Liver (tissue), 9 donors: Measurements from ENCODE around the gene PLEKHM2. TPM values are rescaled to one million over a fixed set of nuclear protein-coding genes. Genes with fewer than 3 reads are reported as not detected.

Source experiments
- DNase-seq: peaks from one replicate; pipeline ENCODE4 v3.0.0-alpha.2; 2017; ENCODE audit warnings: low spot score
- H3K27ac ChIP-seq, 2 donors: one replicate each; pipeline ENCODE4 v1.7.0; 2013; ENCODE audit warnings: inconsistent platforms in 2 of 2, low read length in 2 of 2, control low read depth in 1 of 2, low read depth in 1 of 2, mild to moderate bottlenecking in 1 of 2
- H3K27me3 ChIP-seq, 4 donors: one replicate each; pipeline versions ENCODE4 v1.6.1 to v1.7.0; 2013; ENCODE audit warnings: low read length in 3 of 4, inconsistent platforms in 1 of 4, mild to moderate bottlenecking in 1 of 4, moderate library complexity in 1 of 4; ENCODE audit not compliant: control insufficient read depth in 4 of 4, insufficient read depth in 4 of 4
- H3K36me3 ChIP-seq, 4 donors: one replicate each; pipeline versions ENCODE4 v1.6.1 to v1.7.0; 2013; ENCODE audit warnings: low read length in 3 of 4, mild to moderate bottlenecking in 3 of 4, low read depth in 1 of 4, moderate library complexity in 1 of 4; ENCODE audit not compliant: control insufficient read depth in 4 of 4, insufficient read depth in 3 of 4
- H3K4me1 ChIP-seq, 4 donors: one replicate each; pipeline versions ENCODE4 v1.6.1 to v1.7.0; 2013; ENCODE audit warnings: low read length in 3 of 4, mild to moderate bottlenecking in 3 of 4, moderate library complexity in 1 of 4; ENCODE audit not compliant: control insufficient read depth in 4 of 4, insufficient read depth in 4 of 4
- H3K4me3 ChIP-seq, 3 donors: one replicate each; pipeline versions ENCODE4 v1.6.1 to v1.7.0; 2013; ENCODE audit warnings: low read length in 3 of 3, control low read depth in 1 of 3, low read depth in 1 of 3, mild to moderate bottlenecking in 1 of 3
- H3K9ac ChIP-seq, 2 donors: one replicate each; pipeline ENCODE4 v1.7.0; 2013; ENCODE audit warnings: low read length in 2 of 2, mild to moderate bottlenecking in 2 of 2, moderate library complexity in 2 of 2, control low read depth in 1 of 2, low read depth in 1 of 2
- H3K9me3 ChIP-seq, 4 donors: one replicate each; pipeline versions ENCODE4 v1.6.1 to v1.7.0; 2013; ENCODE audit warnings: low read length in 3 of 4; ENCODE audit not compliant: control insufficient read depth in 4 of 4
- EGR1 ChIP-seq, 2 donors: IDR thresholded peaks; 2 replicates each; pipeline ENCODE4 v1.6.1; 2016 to 2018; ENCODE audit warnings: antibody characterized with exemption in 2 of 2, low read depth in 2 of 2
- FOXA1 ChIP-seq: IDR thresholded peaks from 2 replicates; pipeline ENCODE4 v1.6.1; 2016; ENCODE audit warnings: antibody characterized with exemption
- FOXA2 ChIP-seq: IDR thresholded peaks from 2 replicates; pipeline ENCODE4 v1.6.1; 2016; ENCODE audit warnings: antibody characterized with exemption
- GABPA ChIP-seq, 2 donors: IDR thresholded peaks in 1 of 2; conservative IDR thresholded peaks in 1 of 2; 2 replicates each; pipeline ENCODE4 v1.6.1; 2016; ENCODE audit warnings: antibody characterized with exemption in 2 of 2, mild to moderate bottlenecking in 1 of 2, moderate library complexity in 1 of 2
- HNF4G ChIP-seq: IDR thresholded peaks from 2 replicates; pipeline ENCODE4 v1.6.1; 2016; ENCODE audit warnings: antibody characterized with exemption
- JUND ChIP-seq, 2 donors: IDR thresholded peaks; 2 replicates each; pipeline ENCODE4 v1.6.1; 2016; ENCODE audit warnings: antibody characterized with exemption in 2 of 2
- NR2F2 ChIP-seq: IDR thresholded peaks from 2 replicates; pipeline ENCODE4 v1.6.1; 2016; ENCODE audit warnings: antibody characterized with exemption
- RAD21 ChIP-seq, 2 donors: IDR thresholded peaks; 2 replicates each; pipeline ENCODE4 v1.6.1; 2016; ENCODE audit warnings: antibody characterized with exemption in 2 of 2, mild to moderate bottlenecking in 2 of 2
- RXRA ChIP-seq, 2 donors: IDR thresholded peaks; 2 replicates each; pipeline ENCODE4 v1.6.1; 2017 to 2018; ENCODE audit warnings: antibody characterized with exemption in 2 of 2, mild to moderate bottlenecking in 1 of 2
- SP1 ChIP-seq: IDR thresholded peaks from 2 replicates; pipeline ENCODE4 v1.6.1; 2018; ENCODE audit warnings: antibody characterized with exemption, mild to moderate bottlenecking
- TAF1 ChIP-seq: conservative IDR thresholded peaks from 2 replicates; pipeline ENCODE4 v1.6.1; 2016; ENCODE audit warnings: antibody characterized with exemption, mild to moderate bottlenecking
- YY1 ChIP-seq: IDR thresholded peaks from 2 replicates; pipeline ENCODE4 v1.6.1; 2016; ENCODE audit warnings: antibody characterized with exemption, mild to moderate bottlenecking
- ZBTB33 ChIP-seq: IDR thresholded peaks from 2 replicates; pipeline ENCODE4 v1.6.1; 2016; ENCODE audit warnings: antibody characterized with exemption
- WGBS: extraction: QIAGEN DNeasy Blood & Tissue Kit; methylation state at CpG from one replicate; pipeline ENCODE4 v1.1.7; 2013; 5-methylcytosine and 5-hydroxymethylcytosine counted together
- polyA plus RNA-seq, 2 donors: library from polyadenylated mRNA; stranded (reverse) in 1 of 2; unstranded in 1 of 2; fragments of 200-250 nt in 1 of 2; fragments of >200 nt in 1 of 2; fragmentation: Nextera tagmentation in 1 of 2; extraction: Ambion mirVana in 1 of 2; gene quantifications; one replicate each; pipeline versions ENCODE4 v1.2.1 to v1.2.3, GENCODE V29; 2013 to 2015
- total RNA-seq, 2 donors: library from RNA; depleted of rRNA; stranded (reverse); fragments of >200 nt; gene quantifications; one replicate each; pipeline ENCODE4 v1.2.3, GENCODE V29; 2014
- TF ChIP-seq, protein P1 (sequence below): IDR thresholded peaks from 2 replicates; pipeline ENCODE4 v1.6.1; 2016; ENCODE audit warnings: antibody characterized with exemption
- TF ChIP-seq, protein P2 (sequence below): fragments of 150-350 bp; IDR thresholded peaks from 2 replicates; pipeline ENCODE4 v1.5.1; 2017; ENCODE audit warnings: improper control_type of control experiment, low read depth, low read length; ENCODE audit not compliant: missing input control
- TF ChIP-seq, protein P3 (sequence below): IDR thresholded peaks from 2 replicates; pipeline ENCODE4 v1.6.1; 2016; ENCODE audit warnings: antibody characterized with exemption
- TF ChIP-seq, protein P4 (sequence below): IDR thresholded peaks from 2 replicates; pipeline ENCODE4 v1.6.1; 2016; ENCODE audit warnings: antibody characterized with exemption, mild to moderate bottlenecking
- donor health status: healthy.
- donor health status: healthy.
- donor health status: healthy.
- donor health status: healthy.
- donor health status: healthy.

Gene PLEKHM2
- total and polyA plus RNA-seq, 4 donors, result 4.1 to 22.6 (median 17.0) TPM

- no peak for DNase-seq
- WGBS, result 50% methylated on average over 18 of the region's 18 CpGs
- peaks cover 3 to 12% (median 8%) of the 10 kb centered on the region in 4 donors for H3K4me1 ChIP-seq
- H3K27me3 ChIP-seq, result no peaks in the 10 kb centered on the region
- no peaks in the 10 kb centered on the region for H3K36me3 ChIP-seq
- peak overlapping the region; percentile 82 to 83 for H3K27ac ChIP-seq
- no peaks in the 10 kb centered on the region for H3K9me3 ChIP-seq
- H3K9ac ChIP-seq, result peak overlapping the region; percentile 52 to 91
- TF ChIP-seq, protein P1, sequence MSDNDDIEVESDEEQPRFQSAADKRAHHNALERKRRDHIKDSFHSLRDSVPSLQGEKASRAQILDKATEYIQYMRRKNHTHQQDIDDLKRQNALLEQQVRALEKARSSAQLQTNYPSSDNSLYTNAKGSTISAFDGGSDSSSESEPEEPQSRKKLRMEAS, result no peak
- no peak for TF ChIP-seq RAD21 (IDR thresholded peaks at IDR 0.05)
- no peak for TF ChIP-seq RXRA (IDR thresholded peaks at IDR 0.05)
- TF ChIP-seq NR2F2, result no peak
- TF ChIP-seq FOXA2, result no peak
- TF ChIP-seq YY1, result no peak
- no peak for TF ChIP-seq TAF1
- TF ChIP-seq ZBTB33, result no peak
- TF ChIP-seq, protein P2, sequence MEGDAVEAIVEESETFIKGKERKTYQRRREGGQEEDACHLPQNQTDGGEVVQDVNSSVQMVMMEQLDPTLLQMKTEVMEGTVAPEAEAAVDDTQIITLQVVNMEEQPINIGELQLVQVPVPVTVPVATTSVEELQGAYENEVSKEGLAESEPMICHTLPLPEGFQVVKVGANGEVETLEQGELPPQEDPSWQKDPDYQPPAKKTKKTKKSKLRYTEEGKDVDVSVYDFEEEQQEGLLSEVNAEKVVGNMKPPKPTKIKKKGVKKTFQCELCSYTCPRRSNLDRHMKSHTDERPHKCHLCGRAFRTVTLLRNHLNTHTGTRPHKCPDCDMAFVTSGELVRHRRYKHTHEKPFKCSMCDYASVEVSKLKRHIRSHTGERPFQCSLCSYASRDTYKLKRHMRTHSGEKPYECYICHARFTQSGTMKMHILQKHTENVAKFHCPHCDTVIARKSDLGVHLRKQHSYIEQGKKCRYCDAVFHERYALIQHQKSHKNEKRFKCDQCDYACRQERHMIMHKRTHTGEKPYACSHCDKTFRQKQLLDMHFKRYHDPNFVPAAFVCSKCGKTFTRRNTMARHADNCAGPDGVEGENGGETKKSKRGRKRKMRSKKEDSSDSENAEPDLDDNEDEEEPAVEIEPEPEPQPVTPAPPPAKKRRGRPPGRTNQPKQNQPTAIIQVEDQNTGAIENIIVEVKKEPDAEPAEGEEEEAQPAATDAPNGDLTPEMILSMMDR, result no peak
- no peak for TF ChIP-seq GABPA (IDR thresholded peaks at IDR 0.05 in 1 of 2, conservative IDR thresholded peaks at IDR 0.05 in 1 of 2)
- TF ChIP-seq FOXA1, result no peak
- TF ChIP-seq, protein P3, sequence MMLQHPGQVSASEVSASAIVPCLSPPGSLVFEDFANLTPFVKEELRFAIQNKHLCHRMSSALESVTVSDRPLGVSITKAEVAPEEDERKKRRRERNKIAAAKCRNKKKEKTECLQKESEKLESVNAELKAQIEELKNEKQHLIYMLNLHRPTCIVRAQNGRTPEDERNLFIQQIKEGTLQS, result no peak
- TF ChIP-seq JUND (IDR thresholded peaks at IDR 0.05), result no peak
- TF ChIP-seq HNF4G, result no peak
- TF ChIP-seq, protein P4, sequence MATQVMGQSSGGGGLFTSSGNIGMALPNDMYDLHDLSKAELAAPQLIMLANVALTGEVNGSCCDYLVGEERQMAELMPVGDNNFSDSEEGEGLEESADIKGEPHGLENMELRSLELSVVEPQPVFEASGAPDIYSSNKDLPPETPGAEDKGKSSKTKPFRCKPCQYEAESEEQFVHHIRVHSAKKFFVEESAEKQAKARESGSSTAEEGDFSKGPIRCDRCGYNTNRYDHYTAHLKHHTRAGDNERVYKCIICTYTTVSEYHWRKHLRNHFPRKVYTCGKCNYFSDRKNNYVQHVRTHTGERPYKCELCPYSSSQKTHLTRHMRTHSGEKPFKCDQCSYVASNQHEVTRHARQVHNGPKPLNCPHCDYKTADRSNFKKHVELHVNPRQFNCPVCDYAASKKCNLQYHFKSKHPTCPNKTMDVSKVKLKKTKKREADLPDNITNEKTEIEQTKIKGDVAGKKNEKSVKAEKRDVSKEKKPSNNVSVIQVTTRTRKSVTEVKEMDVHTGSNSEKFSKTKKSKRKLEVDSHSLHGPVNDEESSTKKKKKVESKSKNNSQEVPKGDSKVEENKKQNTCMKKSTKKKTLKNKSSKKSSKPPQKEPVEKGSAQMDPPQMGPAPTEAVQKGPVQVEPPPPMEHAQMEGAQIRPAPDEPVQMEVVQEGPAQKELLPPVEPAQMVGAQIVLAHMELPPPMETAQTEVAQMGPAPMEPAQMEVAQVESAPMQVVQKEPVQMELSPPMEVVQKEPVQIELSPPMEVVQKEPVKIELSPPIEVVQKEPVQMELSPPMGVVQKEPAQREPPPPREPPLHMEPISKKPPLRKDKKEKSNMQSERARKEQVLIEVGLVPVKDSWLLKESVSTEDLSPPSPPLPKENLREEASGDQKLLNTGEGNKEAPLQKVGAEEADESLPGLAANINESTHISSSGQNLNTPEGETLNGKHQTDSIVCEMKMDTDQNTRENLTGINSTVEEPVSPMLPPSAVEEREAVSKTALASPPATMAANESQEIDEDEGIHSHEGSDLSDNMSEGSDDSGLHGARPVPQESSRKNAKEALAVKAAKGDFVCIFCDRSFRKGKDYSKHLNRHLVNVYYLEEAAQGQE, result no peak
- TF ChIP-seq SP1, result no peak
- TF ChIP-seq EGR1 (IDR thresholded peaks at IDR 0.05; ENCODE audit: low read depth in 2 of 2), result no peak
- peak overlapping the region; percentile 38 to 97 (median 66) for H3K4me3 ChIP-seq
Observed at GRCh38 chr1:15683345-15684039, 628 bp upstream of the PLEKHM2 start.
